Measurements from ENCODE around the gene TRAM2. TPM values are rescaled to one million over a fixed set of nuclear protein-coding genes. Genes with fewer than 3 reads are reported as not detected.
A peak's percentile ranks its signal among the peaks of the same experiment; 100 is the strongest.

The TRAM2 gene
- total RNA-seq, 1 donor: 196 TPM

DNA sequence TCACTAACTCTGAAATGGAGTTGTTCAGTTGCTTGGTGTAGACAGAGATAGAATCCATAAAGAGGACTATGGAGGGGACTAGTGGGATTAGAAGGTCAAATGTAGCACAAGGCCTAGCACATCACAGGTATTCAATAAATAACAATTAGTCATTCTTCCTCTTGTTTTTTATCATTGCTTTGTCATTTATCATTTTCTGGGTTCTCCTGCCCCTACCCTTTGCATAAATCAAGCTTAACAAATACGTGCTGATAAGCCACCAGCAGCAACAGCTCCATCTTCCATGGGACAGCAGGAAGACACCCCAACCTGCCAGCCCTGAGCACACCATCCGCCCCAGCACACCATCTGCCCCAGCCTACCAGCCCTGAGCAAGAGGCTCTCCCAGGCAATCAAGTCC lies 23.1 kb downstream of the TRAM2 start:
- no peak for DNase-seq (ENCODE audit: low read depth)
- TF ChIP-seq, protein P1, sequence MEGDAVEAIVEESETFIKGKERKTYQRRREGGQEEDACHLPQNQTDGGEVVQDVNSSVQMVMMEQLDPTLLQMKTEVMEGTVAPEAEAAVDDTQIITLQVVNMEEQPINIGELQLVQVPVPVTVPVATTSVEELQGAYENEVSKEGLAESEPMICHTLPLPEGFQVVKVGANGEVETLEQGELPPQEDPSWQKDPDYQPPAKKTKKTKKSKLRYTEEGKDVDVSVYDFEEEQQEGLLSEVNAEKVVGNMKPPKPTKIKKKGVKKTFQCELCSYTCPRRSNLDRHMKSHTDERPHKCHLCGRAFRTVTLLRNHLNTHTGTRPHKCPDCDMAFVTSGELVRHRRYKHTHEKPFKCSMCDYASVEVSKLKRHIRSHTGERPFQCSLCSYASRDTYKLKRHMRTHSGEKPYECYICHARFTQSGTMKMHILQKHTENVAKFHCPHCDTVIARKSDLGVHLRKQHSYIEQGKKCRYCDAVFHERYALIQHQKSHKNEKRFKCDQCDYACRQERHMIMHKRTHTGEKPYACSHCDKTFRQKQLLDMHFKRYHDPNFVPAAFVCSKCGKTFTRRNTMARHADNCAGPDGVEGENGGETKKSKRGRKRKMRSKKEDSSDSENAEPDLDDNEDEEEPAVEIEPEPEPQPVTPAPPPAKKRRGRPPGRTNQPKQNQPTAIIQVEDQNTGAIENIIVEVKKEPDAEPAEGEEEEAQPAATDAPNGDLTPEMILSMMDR (IDR thresholded peaks at IDR 0.05; ENCODE audit: insufficient read depth, low read depth, low read length): no peak
- no peak overlapping the region for H3K4me3 ChIP-seq (ENCODE audit: low read depth, low read length)

DNA sequence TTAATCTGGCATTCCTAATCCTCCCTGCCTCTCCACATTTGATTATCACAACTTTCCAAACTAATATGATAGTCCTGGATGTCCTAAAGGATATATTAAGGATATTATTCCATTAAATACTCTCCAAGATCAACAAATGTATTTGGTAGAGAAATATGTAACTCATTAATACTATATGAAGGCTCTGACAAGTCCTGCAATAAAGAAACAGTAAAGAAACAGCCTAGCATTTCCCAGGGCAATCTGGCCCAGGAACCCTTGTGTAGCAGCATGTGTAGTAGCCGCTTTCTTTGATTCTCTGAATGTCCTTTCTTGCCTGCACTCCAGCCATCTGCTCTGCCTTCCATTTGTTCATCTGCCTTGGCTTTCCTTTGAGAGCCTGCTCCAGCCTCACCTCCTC lies 23.7 kb downstream of the TRAM2 start:
- no peak for DNase-seq (ENCODE audit: low read depth)

DNA sequence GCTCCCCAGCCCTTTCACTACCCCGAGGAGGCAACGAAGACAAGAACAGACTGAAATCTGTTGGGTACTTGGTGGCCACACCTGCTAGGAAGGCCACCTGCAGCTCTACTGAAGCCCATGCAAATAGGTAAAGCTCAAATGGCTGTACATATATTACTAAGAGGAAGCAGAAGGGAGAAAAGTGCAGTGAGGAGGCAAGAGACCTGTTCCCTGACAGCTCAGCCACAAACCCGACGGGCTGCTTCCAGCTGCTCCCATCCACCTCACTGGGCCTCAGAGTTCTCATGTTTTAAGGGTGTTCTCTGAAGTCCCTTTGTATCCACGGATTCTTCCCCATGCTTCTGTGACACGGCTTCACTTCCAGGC lies 24.6 kb downstream of the TRAM2 start:
- TF ChIP-seq, protein P1 (IDR thresholded peaks at IDR 0.05; ENCODE audit: insufficient read depth, low read depth, low read length): no peak
- no peak for DNase-seq (ENCODE audit: low read depth)
- no peak overlapping the region for H3K4me3 ChIP-seq (ENCODE audit: low read depth, low read length)

More for the DNA sequence above, 23.7 kb downstream of the TRAM2 start:
- TF ChIP-seq, protein P1 (IDR thresholded peaks at IDR 0.05; ENCODE audit: insufficient read depth, low read depth, low read length): no peak
- H3K4me3 ChIP-seq (ENCODE audit: low read depth, low read length): no peak overlapping the region

DNA sequence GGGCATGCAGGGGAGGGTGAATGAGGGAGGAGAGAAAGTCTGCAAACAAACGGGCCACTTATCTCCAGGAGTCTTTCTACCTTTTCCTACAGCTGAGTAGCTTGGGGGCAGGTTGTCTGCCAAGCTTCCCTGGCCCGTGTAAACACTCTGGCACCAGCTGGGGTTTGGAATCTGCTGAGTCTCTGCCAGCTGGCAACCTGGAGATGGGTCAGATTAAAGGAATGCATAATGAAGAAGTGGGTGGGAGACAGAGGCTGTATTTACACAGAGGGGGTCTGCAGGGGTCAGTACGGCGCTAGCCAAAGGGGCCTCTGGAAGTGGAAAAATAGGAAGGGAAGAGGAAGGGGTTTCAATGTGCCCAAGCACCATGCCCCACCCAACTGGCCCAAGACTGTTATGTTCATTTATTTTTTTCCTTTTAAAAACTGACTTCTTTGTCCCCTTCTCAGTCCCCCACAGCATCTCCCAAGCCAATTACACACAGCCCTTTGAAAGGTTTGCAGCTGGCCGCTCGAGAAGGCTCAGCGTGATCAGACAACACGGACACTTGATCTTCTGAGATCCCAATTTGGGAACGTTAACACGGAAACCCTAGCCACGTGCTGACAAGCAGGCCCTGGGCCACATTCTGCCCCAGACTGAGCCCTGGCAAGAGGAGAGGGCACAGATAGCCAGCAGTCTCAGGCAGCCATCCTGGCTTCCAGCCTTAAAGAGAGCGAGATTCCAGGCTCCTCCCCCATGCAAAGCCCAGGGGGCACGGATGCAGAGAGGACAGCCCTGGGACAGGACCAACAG lies 25.2 kb downstream of the TRAM2 start:
- H3K4me3 ChIP-seq (ENCODE audit: low read depth, low read length): no peak overlapping the region
- TF ChIP-seq, protein P1 (IDR thresholded peaks at IDR 0.05; ENCODE audit: insufficient read depth, low read depth, low read length): no peak
- peak; percentile 64 for DNase-seq (ENCODE audit: low read depth)

DNA sequence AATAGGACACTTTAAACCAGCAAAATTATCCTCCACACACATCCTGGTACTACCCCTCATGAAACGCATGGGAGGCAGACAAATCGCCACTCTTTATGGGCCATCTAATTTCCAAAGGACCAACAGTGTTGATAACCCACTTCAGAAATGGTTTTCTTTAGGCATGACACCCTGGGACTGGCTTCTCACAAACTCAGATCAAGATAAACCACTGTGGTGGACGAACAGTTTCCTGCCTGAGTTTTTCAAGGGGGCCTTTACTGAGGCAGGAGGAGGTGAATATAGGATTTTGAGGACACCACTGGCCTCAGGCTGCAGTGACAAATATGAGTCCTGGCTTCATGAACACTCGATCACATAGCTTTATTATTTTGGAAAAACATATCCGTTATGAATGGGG lies 26.0 kb downstream of the TRAM2 start:
- TF ChIP-seq, protein P1 (IDR thresholded peaks at IDR 0.05; ENCODE audit: insufficient read depth, low read depth, low read length): no peak
- no peak for DNase-seq (ENCODE audit: low read depth)
- no peak overlapping the region for H3K4me3 ChIP-seq (ENCODE audit: low read depth, low read length)

DNA sequence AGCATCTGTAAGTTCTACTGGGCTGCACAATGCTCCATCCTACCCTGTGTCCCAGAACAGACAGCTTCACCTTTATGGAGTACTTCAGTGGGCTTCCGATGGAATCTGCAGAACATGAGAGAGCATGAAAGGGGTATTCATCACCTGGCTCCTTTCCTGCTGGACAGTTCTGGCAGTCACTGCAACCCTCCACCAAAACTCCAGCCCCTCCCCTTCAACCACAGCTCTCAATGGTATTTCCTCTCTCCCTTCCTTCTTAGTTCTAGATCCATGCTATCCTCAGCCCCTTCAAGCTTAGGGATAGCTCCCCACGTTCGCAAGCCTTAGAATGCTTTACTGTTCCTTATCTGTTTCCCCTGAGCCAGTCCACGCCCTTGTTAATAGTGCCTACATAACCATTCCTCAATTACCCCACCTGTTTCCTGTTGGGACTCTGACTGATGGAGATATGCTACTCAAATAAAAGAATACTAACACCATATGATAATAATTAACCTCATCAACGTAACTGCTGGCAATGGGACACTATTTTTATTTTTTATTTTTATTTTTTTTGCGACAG lies 26.8 kb downstream of the TRAM2 start:
- no peak for DNase-seq (ENCODE audit: low read depth)
- TF ChIP-seq, protein P1 (IDR thresholded peaks at IDR 0.05; ENCODE audit: insufficient read depth, low read depth, low read length): no peak
- no peak overlapping the region for H3K4me3 ChIP-seq (ENCODE audit: low read depth, low read length)

Measured in fibroblast of villous mesenchyme (primary cell).